ENCODE results near the gene RNU7-1. TPM values are rescaled to one million over a fixed set of nuclear protein-coding genes. Genes with fewer than 3 reads are reported as not detected.

RNU7-1 gene
- total RNA-seq (not detected in 2 replicates), polyA plus RNA-seq (not detected in 2 replicates), polyA minus RNA-seq (ENCODE audit: low replicate concordance) (not detected in 2 replicates)
- not detected in 2 replicates for polyA plus RNA-seq (2012)

DNA sequence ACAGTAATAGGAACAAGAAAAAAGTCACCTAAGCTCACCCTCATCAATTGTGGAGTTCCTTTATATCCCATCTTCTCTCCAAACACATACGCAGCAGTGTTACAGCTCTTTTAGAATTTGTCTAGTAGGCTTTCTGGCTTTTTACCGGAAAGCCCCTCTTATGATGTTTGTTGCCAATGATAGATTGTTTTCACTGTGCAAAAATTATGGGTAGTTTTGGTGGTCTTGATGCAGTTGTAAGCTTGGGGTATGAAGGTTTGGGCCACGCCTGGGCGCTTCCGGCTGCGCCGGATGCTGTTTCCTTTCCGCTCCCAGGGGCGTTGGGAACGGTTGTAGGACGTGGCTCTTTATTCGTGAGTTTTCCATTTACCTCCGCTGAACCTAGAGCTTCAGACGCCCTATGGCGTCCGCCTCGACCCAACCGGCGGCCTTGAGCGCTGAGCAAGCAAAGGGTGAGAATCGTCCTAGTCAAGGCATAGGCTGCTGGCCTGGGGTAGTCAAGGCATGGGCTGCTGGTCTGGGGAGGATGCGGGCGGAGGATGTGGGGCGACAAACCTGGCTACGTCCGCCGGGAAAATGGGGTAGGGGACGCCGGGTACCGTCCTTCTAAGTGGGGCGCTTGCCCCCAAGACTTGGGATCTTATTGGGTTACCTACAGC lies at the start of gene RNU7-1, which contains the start of gene C12orf57:
RNU7-1 (plus strand) TSS at position 95 of the 659 bp plus-strand sequence.
C12orf57 (plus strand) TSS at position 301 of the 659 bp plus-strand sequence; CDS start at position 401, 100 bp downstream.
- Histone ChIP-seq H3K9ac (ENCODE audit: insufficient read depth, low read length) (peak within 1 kb of the TSS; percentile 81), H4K20me1 (ENCODE audit: control insufficient read depth, extremely low read depth, insufficient read depth, low read length) (no peaks in the 10 kb centered on the region), H3K79me2 (ENCODE audit: control insufficient read depth, insufficient read depth, low read length) (peaks cover 2% of the 10 kb centered on the region), H2AFZ (ENCODE audit: low read length) (no peak within 1 kb of the TSS), H3K27ac (ENCODE audit: insufficient read depth, low read length) (peak within 1 kb of the TSS; percentile 94), H3K4me3 (replicated peaks in 1 of 4; ENCODE audit: control extremely low read depth in 1 of 4, insufficient read depth in 1 of 4, low read depth in 3 of 4, low read length in 4 of 4) (peak within 1 kb of the TSS; percentile 64 to 75 (median 70)), H3K9me3 (ENCODE audit: control insufficient read depth, insufficient read depth, low read depth, low read length) (no peaks in the 10 kb centered on the region), H3K36me3 (ENCODE audit: control insufficient read depth, insufficient read depth, low read length) (peaks cover 23% of the 10 kb centered on the region), H3K27me3 (ENCODE audit: control insufficient read depth, insufficient read depth, low read length) (no peaks in the 10 kb centered on the region), H3K4me2 (ENCODE audit: extremely low read depth, insufficient read depth, low read length) (peak within 1 kb of the TSS; percentile 95), H3K4me1 (ENCODE audit: control insufficient read depth, extremely low read depth, insufficient read depth, low read length) (peaks cover 15% of the 10 kb centered on the region)
- DNase-seq (ENCODE audit: low read depth in 2 of 2): peak in 1 of 2 donors; percentile 90
- TF ChIP-seq, protein P1, sequence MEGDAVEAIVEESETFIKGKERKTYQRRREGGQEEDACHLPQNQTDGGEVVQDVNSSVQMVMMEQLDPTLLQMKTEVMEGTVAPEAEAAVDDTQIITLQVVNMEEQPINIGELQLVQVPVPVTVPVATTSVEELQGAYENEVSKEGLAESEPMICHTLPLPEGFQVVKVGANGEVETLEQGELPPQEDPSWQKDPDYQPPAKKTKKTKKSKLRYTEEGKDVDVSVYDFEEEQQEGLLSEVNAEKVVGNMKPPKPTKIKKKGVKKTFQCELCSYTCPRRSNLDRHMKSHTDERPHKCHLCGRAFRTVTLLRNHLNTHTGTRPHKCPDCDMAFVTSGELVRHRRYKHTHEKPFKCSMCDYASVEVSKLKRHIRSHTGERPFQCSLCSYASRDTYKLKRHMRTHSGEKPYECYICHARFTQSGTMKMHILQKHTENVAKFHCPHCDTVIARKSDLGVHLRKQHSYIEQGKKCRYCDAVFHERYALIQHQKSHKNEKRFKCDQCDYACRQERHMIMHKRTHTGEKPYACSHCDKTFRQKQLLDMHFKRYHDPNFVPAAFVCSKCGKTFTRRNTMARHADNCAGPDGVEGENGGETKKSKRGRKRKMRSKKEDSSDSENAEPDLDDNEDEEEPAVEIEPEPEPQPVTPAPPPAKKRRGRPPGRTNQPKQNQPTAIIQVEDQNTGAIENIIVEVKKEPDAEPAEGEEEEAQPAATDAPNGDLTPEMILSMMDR (conservative IDR thresholded peaks at IDR 0.05 in 1 of 2, IDR thresholded peaks at IDR 0.05 in 1 of 2; ENCODE audit: low read depth in 1 of 2, low read length in 2 of 2): no peak
- no peak for TF ChIP-seq EZH2 (IDR thresholded peaks at IDR 0.05; ENCODE audit: low read length, missing control alignments)

DNA sequence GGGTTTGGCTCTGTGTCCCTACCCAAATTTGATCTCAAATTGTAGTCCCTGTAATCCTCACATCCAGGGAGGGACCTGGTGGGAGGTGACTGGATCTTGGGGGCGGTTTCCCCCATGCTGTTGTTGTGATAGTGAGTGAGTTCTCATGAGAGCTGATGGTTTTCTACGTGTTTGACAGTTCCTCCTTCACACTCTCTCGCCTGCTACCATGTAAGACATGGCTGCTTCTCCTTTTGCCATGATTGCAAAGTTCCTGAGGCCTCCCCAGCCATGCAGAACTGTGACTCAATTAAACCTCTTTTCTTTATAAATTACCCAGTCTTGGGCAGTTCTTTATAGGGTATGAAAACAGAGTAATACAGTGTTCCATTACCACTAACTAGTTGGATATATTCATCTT lies 49.3 kb upstream of the RNU7-1 start:
- H2AFZ ChIP-seq (ENCODE audit: low read length): no peak overlapping the region
- no peak overlapping the region for H3K9ac ChIP-seq (ENCODE audit: insufficient read depth, low read length)
- no peaks in the 10 kb centered on the region for H3K79me2 ChIP-seq (ENCODE audit: control insufficient read depth, insufficient read depth, low read length)
- no peak overlapping the region for H3K4me3 ChIP-seq (replicated peaks in 1 of 4; ENCODE audit: control extremely low read depth in 1 of 4, insufficient read depth in 1 of 4, low read depth in 3 of 4, low read length in 4 of 4)
- H4K20me1 ChIP-seq (ENCODE audit: control insufficient read depth, extremely low read depth, insufficient read depth, low read length): no peaks in the 10 kb centered on the region
- no peaks in the 10 kb centered on the region for H3K36me3 ChIP-seq (ENCODE audit: control insufficient read depth, insufficient read depth, low read length)
- DNase-seq (ENCODE audit: low read depth in 2 of 2): no peak
- no peaks in the 10 kb centered on the region for H3K9me3 ChIP-seq (ENCODE audit: control insufficient read depth, insufficient read depth, low read depth, low read length)
- H3K27ac ChIP-seq (ENCODE audit: insufficient read depth, low read length): no peak overlapping the region
- no peak overlapping the region for H3K4me2 ChIP-seq (ENCODE audit: extremely low read depth, insufficient read depth, low read length)
- TF ChIP-seq EZH2 (IDR thresholded peaks at IDR 0.05; ENCODE audit: low read length, missing control alignments): no peak
- TF ChIP-seq, protein P1 (conservative IDR thresholded peaks at IDR 0.05 in 1 of 2, IDR thresholded peaks at IDR 0.05 in 1 of 2; ENCODE audit: low read depth in 1 of 2, low read length in 2 of 2): no peak
- H3K4me1 ChIP-seq (ENCODE audit: control insufficient read depth, extremely low read depth, insufficient read depth, low read length): no peaks in the 10 kb centered on the region
- H3K27me3 ChIP-seq (ENCODE audit: control insufficient read depth, insufficient read depth, low read length): no peaks in the 10 kb centered on the region

DNA sequence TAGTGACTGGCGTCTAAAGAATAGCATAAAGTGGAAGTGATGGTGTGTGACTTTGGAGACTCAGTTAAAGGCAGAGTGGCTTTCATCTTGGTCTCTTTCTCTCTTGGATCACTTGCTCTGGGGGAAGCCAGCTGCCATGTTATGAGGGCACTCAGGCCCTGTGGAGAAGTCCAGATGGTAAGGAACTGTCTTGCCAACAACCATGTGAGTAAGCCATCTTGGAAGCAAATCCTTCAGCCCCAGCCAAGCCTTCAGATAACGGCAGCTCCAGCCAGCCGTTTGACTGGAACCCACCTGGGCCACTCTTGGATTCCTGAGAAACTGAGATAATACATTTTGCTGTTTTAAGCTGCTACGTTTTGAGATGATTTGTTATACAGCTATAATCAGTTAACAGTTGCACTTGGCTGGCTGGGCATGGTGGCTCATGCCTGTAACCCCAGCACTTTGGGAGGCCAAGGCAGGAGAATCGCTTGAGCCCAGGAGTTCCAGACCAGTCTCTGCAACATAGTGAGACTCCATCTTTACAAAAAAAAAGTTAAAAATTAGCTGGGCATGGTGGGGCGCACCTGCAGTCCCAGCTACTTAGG lies 46.7 kb upstream of the RNU7-1 start:
- Histone ChIP-seq H3K9ac (ENCODE audit: insufficient read depth, low read length) (no peak overlapping the region), H3K9me3 (ENCODE audit: control insufficient read depth, insufficient read depth, low read depth, low read length) (no peaks in the 10 kb centered on the region), H3K4me1 (ENCODE audit: control insufficient read depth, extremely low read depth, insufficient read depth, low read length) (no peaks in the 10 kb centered on the region), H3K36me3 (ENCODE audit: control insufficient read depth, insufficient read depth, low read length) (no peaks in the 10 kb centered on the region), H3K27ac (ENCODE audit: insufficient read depth, low read length) (no peak overlapping the region), H3K4me3 (replicated peaks in 1 of 4; ENCODE audit: control extremely low read depth in 1 of 4, insufficient read depth in 1 of 4, low read depth in 3 of 4, low read length in 4 of 4) (no peak overlapping the region), H3K79me2 (ENCODE audit: control insufficient read depth, insufficient read depth, low read length) (no peaks in the 10 kb centered on the region), H3K4me2 (ENCODE audit: extremely low read depth, insufficient read depth, low read length) (no peak overlapping the region), H4K20me1 (ENCODE audit: control insufficient read depth, extremely low read depth, insufficient read depth, low read length) (no peaks in the 10 kb centered on the region), H3K27me3 (ENCODE audit: control insufficient read depth, insufficient read depth, low read length) (no peaks in the 10 kb centered on the region), H2AFZ (ENCODE audit: low read length) (no peak overlapping the region)
- TF ChIP-seq EZH2 (IDR thresholded peaks at IDR 0.05; ENCODE audit: low read length, missing control alignments): no peak
- TF ChIP-seq, protein P1 (conservative IDR thresholded peaks at IDR 0.05 in 1 of 2, IDR thresholded peaks at IDR 0.05 in 1 of 2; ENCODE audit: low read depth in 1 of 2, low read length in 2 of 2): no peak
- DNase-seq (ENCODE audit: low read depth in 2 of 2): peak in 1 of 2 donors; percentile 19
